ENCODE data around the gene ANKRD53. TPM values are rescaled to one million over a fixed set of nuclear protein-coding genes. Genes with fewer than 3 reads are reported as not detected.

The ANKRD53 gene
- total and polyA plus RNA-seq, 2 donors (not counting 1 experiment from before 2014, with no cell fraction given), result 0.84 TPM

GRCh38 chr2:70962885-70963878 lies 15.2 kb upstream of the ANKRD53 start:
- Histone ChIP-seq H2AFZ (ENCODE audit: insufficient read depth, low read depth, low read length, poor library complexity, severe bottlenecking) (no peak overlapping the region), H3K9me3 (ENCODE audit: control extremely low read depth in 1 of 3, control insufficient read depth in 2 of 3, insufficient read depth in 1 of 3, low read length in 2 of 3) (no peaks in the 10 kb centered on the region), H3K4me2 (replicated peaks; ENCODE audit: low read depth, low read length, poor library complexity, severe bottlenecking) (no peak overlapping the region), H3K27me3 (replicated peaks in 1 of 4; ENCODE audit: control extremely low read depth in 1 of 4, control insufficient read depth in 3 of 4, insufficient read depth in 4 of 4, low read length in 3 of 4) (peaks cover 0 to 54% (median 14%) of the 10 kb centered on the region in 4 experiments), H3K27ac (ENCODE audit: low read length in 2 of 2) (no peak overlapping the region), H4K20me1 (ENCODE audit: control insufficient read depth, insufficient read depth, low read length, poor library complexity, severe bottlenecking) (no peaks in the 10 kb centered on the region), H3K79me2 (ENCODE audit: control insufficient read depth, insufficient read depth, low read length) (no peaks in the 10 kb centered on the region), H3K4me1 (ENCODE audit: control insufficient read depth in 2 of 2, insufficient read depth in 2 of 2, low read length in 2 of 2) (peaks cover 13 to 16% of the 10 kb centered on the region in 2 donors), H3K4me3 (ENCODE audit: control extremely low read depth in 1 of 5, extremely low read depth in 1 of 5, insufficient read depth in 1 of 5, low read depth in 2 of 5, low read length in 4 of 5) (no peak overlapping the region), H3K36me3 (replicated peaks in 1 of 2; ENCODE audit: control extremely low read depth in 1 of 2, control insufficient read depth in 1 of 2, extremely low read depth in 1 of 2, insufficient read depth in 2 of 2, low read length in 1 of 2) (no peaks in the 10 kb centered on the region), H3K9ac (ENCODE audit: low read length) (no peak overlapping the region)
- intact Hi-C loops (cut with micrococcal nuclease), result no loop called here
- WGBS (ENCODE audit: insufficient coverage), result 76% methylated on average over 18 of the region's 18 CpGs
- no peak for ATAC-seq (ENCODE audit: low read depth)
- TF ChIP-seq, protein P1, sequence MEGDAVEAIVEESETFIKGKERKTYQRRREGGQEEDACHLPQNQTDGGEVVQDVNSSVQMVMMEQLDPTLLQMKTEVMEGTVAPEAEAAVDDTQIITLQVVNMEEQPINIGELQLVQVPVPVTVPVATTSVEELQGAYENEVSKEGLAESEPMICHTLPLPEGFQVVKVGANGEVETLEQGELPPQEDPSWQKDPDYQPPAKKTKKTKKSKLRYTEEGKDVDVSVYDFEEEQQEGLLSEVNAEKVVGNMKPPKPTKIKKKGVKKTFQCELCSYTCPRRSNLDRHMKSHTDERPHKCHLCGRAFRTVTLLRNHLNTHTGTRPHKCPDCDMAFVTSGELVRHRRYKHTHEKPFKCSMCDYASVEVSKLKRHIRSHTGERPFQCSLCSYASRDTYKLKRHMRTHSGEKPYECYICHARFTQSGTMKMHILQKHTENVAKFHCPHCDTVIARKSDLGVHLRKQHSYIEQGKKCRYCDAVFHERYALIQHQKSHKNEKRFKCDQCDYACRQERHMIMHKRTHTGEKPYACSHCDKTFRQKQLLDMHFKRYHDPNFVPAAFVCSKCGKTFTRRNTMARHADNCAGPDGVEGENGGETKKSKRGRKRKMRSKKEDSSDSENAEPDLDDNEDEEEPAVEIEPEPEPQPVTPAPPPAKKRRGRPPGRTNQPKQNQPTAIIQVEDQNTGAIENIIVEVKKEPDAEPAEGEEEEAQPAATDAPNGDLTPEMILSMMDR (IDR thresholded peaks at IDR 0.05), result no peak
- no peak for TF ChIP-seq EZH2 (IDR thresholded peaks at IDR 0.05; ENCODE audit: borderline replicate concordance, insufficient read depth, low read depth, low read length, poor library complexity, severe bottlenecking)
- DNase-seq, result no peak
- no peak overlapping the region for H3K27ac Mint-ChIP-seq
- ChIA-PET POLR2A (no interaction called here), CTCF (interaction anchor here (0.8 to 7.4 kb wide), 11 partner anchors 8 to 91 kb away, joined by 3 to 53 read pairs (median 9); partner anchors contain the start of gene ANKRD53)
- H3K27me3 Mint-ChIP-seq, result peaks cover 33% of the 10 kb centered on the region
- H3K4me1 Mint-ChIP-seq, result peaks cover 8% of the 10 kb centered on the region
- no peak overlapping the region for H3K4me3 Mint-ChIP-seq
- H3K9me3 Mint-ChIP-seq (ENCODE audit: insufficient read depth), result no peaks in the 10 kb centered on the region

DNA sequence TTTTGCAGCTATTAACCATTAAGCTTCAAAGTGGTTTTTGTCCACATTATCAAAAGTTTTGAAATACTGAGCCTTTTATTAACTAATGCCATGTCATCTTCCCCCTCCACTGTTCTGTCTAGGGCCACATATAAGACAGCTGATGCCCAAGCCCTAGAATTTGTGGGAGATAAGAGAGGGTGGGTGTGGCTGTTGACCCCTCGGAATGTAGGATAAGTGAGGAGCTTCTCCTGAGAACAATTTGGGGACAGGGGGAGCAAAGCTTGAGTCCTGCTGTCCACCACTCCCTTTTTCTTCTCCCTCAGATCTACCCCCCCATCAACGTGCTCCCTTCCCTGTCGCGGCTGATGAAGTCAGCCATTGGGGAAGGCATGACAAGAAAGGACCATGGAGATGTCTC lies 14.3 kb upstream of the ANKRD53 start:
- no peak overlapping the region for H3K4me3 Mint-ChIP-seq
- peaks cover 10 to 13% of the 10 kb centered on the region in 2 donors for H3K4me1 ChIP-seq (ENCODE audit: control insufficient read depth in 2 of 2, insufficient read depth in 2 of 2, low read length in 2 of 2)
- POLR2A ChIA-PET, result interaction anchor here (0.6 kb wide), 1 partner anchor 27 kb away, joined by 3 read pairs; no protein-coding TSS in a partner anchor
- H2AFZ ChIP-seq (ENCODE audit: insufficient read depth, low read depth, low read length, poor library complexity, severe bottlenecking), result no peak overlapping the region
- no peak overlapping the region for H3K4me2 ChIP-seq (replicated peaks; ENCODE audit: low read depth, low read length, poor library complexity, severe bottlenecking)
- no peak overlapping the region for H3K4me3 ChIP-seq (ENCODE audit: control extremely low read depth in 1 of 5, extremely low read depth in 1 of 5, insufficient read depth in 1 of 5, low read depth in 2 of 5, low read length in 4 of 5)
- CTCF ChIA-PET, result interaction anchor here (0.7 to 7.4 kb wide), 18 partner anchors 8 to 659 kb away, joined by 3 to 53 read pairs (median 4); partner anchors contain the start of gene ANKRD53
- peaks cover 33% of the 10 kb centered on the region for H3K27me3 Mint-ChIP-seq
- H3K4me1 Mint-ChIP-seq, result peaks cover 7% of the 10 kb centered on the region
- no peak overlapping the region for H3K9ac ChIP-seq (ENCODE audit: low read length)
- H3K27ac Mint-ChIP-seq, result no peak overlapping the region
- peaks cover 0 to 50% (median 14%) of the 10 kb centered on the region in 4 experiments for H3K27me3 ChIP-seq (replicated peaks in 1 of 4; ENCODE audit: control extremely low read depth in 1 of 4, control insufficient read depth in 3 of 4, insufficient read depth in 4 of 4, low read length in 3 of 4)
- TF ChIP-seq EZH2 (IDR thresholded peaks at IDR 0.05; ENCODE audit: borderline replicate concordance, insufficient read depth, low read depth, low read length, poor library complexity, severe bottlenecking), result no peak
- TF ChIP-seq, protein P1 (IDR thresholded peaks at IDR 0.05), result no peak
- no peaks in the 10 kb centered on the region for H3K9me3 ChIP-seq (ENCODE audit: control extremely low read depth in 1 of 3, control insufficient read depth in 2 of 3, insufficient read depth in 1 of 3, low read length in 2 of 3)
- no peak for DNase-seq
- ATAC-seq (ENCODE audit: low read depth), result no peak
- no peaks in the 10 kb centered on the region for H4K20me1 ChIP-seq (ENCODE audit: control insufficient read depth, insufficient read depth, low read length, poor library complexity, severe bottlenecking)
- no peaks in the 10 kb centered on the region for H3K9me3 Mint-ChIP-seq (ENCODE audit: insufficient read depth)
- H3K27ac ChIP-seq (ENCODE audit: low read length in 2 of 2), result no peak overlapping the region
- intact Hi-C loops (cut with micrococcal nuclease), result no loop called here
- no peaks in the 10 kb centered on the region for H3K36me3 ChIP-seq (replicated peaks in 1 of 2; ENCODE audit: control extremely low read depth in 1 of 2, control insufficient read depth in 1 of 2, extremely low read depth in 1 of 2, insufficient read depth in 2 of 2, low read length in 1 of 2)
- no peaks in the 10 kb centered on the region for H3K79me2 ChIP-seq (ENCODE audit: control insufficient read depth, insufficient read depth, low read length)
- no CpG with 5 or more reads among the region's 4 CpGs for WGBS (ENCODE audit: insufficient coverage)
